ENCODE measurements around the gene MAPK8IP2.

The MAPK8IP2 gene

GRCh38 chr22:50600538-50600937 lies at the start of gene MAPK8IP2:
Gene MAPK8IP2, plus strand, starts transcription at chr22:50600793. Its CDS starts 26 bp downstream, at chr22:50600819.
- no peak for DNase-seq

- DNase-seq, result no peak
Observed at GRCh38 chr22:50551160-50551752, 49.3 kb upstream of the MAPK8IP2 start.

DNA sequence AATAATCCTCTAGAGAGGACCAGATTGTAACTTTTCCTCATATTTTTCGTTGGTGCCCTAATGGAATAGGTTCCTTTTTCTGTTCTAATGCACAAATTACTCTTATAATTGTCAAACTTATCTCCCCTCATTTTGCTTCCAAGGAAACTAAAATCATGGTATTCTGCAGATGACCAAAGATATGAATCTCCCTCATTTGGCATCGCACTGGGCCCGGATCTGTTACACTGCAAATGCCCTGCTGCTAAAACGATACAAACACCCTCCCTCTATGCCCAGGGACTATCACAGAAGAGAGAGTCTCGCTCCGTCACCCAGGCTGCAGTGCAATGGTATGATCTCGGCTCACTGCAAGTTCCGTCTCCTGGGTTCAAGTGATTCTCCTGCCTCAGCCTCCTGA lies 47.3 kb upstream of the MAPK8IP2 start:
- no peak for DNase-seq

- no peak for DNase-seq
Observed at GRCh38 chr22:50556703-50557102, 43.9 kb upstream of the MAPK8IP2 start.

- DNase-seq, result no peak
Observed at GRCh38 chr22:50560034-50560433, 40.6 kb upstream of the MAPK8IP2 start.

DNA sequence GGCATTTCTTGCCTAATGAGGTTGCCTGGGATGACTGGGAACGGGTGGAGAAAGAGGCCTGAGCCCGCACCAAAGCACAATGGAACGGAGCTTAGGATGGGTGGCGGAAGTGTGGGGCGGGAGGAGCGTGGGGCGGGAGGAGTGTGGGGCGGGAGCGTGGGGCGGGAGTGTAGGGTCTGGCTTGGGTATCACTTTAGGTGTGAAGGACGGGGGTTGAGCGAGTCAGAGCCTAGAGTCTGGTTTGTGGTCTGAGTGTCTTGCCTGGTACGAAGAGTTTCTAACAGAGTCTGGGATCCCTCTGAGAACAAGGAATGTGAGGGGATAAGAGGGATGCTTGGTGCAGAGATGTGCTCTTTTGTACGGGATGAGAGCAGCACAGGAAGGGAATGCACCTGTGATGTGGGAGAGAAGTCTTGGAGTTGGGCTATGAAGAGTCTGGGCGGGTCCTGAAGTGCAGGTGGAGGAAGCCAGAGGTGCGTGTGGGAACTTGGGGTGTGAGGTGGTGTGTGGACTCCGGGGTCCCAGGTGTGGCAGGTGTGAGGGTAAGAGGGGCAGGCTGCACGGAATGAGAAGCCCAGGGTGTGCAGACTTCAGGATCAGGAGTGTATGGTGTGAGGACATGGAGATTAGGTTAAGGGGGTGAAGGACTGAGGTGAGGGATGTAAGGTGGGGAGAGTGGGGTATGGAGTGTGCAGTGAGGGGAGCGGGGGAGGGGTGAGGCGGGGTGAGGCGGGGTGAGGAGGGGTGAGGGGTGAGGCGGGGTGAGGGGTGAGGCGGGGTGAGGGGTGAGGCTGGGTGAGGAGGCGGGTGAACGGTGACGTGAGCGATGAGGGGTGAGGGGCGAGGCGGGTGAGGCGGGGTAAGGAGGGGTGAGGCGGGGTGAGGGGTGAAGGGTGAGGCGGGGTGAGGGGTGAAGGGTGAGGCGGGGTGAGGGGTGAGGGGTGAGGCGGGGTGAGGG lies 38.9 kb upstream of the MAPK8IP2 start:
- DNase-seq, result no peak

DNA sequence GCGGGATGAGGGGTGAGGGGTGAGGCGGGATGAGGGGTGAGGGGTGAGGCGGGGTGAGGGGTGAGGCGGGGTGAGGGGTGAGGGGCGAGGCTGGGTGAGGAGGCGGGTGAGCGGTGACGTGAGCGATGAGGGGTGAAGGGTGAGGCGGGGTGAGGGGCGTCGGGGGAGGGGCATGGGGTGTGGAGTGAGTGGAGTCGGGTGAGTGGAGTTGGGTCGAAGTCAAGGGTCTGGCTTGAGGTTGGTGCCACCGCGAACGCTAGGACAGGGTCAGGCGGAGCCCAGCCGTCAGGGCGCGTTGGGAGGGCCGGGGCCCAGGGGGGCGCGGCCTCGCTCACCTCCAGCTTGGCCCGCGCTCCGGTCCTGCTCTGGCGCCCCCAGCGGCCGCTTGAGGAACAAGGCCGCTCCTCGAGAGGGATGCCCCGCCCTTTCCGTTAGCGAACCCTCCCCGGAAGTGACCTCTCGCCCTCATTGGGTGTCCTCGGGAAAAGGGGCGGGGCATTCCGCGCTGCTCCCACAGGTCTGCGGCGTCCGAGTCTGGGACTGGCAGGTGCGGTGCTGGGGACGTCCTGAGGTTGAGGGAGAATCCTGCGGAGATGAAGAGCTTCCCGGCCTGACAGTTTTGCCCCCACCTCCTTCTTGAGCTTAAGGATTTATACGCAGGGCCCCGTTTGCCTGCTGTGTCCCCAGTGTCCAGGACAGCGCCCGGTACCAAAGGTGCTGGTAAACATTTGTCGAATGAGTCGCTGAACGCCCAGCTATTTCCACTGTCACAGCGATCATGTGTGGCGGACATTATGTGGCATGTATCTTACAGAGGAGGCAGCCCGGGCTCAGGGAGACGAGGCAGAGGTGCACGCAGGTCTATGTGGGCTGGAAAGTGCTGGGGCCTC lies 37.8 kb upstream of the MAPK8IP2 start, which contains the start of gene SYCE3:
Gene SYCE3 (minus strand): TSS at position 397 of the 890 bp plus-strand sequence. CDS start 6,514 bp downstream, outside the sequence.
- DNase-seq, result peak; percentile 99

GRCh38 chr22:50563413-50564160 lies 37.0 kb upstream of the MAPK8IP2 start:
- no peak for DNase-seq

GRCh38 chr22:50564289-50564688 lies 36.3 kb upstream of the MAPK8IP2 start:
- DNase-seq, result no peak

DNA sequence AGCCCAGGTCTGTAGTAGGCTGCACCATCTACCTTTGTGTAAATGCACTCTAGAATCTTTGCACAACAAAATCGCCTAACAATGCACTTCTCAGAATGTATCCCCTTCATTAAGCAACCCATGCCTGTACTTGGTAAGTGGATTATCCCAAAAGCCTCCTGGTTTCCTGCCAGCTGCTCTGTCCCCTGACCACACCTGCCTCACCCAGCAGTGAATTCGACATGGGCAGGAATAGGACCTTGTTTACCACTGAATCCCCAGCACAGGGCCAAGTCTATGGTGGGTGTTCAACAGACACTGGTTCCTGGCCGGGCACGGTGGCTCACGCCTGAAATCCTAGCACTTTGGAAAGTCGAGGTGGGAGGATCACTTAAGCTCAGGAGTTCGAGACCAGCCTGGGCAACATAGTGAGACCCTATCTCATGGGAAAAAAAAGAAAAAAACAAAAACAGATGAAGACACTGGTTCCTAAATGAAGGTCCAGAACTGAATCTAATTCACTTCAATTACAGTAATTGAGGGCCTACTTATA lies 32.8 kb upstream of the MAPK8IP2 start:
- DNase-seq, result no peak

DNA sequence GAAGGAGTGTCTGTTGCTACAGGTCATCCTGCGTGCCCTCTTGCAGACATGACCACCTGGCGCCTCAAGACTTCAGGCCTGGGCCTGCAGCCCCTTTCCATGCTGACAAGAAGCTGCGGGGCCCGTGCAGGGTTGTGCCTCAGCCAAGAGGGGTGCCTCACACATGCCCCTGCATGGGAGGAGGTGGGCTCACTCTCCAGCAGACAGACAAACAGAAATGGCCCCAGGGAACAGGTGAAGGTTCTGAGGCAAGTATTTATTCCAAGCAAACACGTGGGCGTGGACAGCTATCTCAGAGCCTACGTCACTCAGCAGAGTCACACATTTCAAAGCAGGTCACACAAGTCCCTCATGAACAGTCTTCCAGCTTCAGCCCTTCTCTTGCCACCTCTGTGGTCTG lies 32.0 kb upstream of the MAPK8IP2 start:
- no peak for DNase-seq

- DNase-seq, result no peak
Observed at GRCh38 chr22:50569041-50569459, 31.5 kb upstream of the MAPK8IP2 start.

- no peak for DNase-seq
Observed at GRCh38 chr22:50569896-50570535, 30.6 kb upstream of the MAPK8IP2 start.

GRCh38 chr22:50570861-50571260 lies 29.7 kb upstream of the MAPK8IP2 start:
- no peak for DNase-seq

DNA sequence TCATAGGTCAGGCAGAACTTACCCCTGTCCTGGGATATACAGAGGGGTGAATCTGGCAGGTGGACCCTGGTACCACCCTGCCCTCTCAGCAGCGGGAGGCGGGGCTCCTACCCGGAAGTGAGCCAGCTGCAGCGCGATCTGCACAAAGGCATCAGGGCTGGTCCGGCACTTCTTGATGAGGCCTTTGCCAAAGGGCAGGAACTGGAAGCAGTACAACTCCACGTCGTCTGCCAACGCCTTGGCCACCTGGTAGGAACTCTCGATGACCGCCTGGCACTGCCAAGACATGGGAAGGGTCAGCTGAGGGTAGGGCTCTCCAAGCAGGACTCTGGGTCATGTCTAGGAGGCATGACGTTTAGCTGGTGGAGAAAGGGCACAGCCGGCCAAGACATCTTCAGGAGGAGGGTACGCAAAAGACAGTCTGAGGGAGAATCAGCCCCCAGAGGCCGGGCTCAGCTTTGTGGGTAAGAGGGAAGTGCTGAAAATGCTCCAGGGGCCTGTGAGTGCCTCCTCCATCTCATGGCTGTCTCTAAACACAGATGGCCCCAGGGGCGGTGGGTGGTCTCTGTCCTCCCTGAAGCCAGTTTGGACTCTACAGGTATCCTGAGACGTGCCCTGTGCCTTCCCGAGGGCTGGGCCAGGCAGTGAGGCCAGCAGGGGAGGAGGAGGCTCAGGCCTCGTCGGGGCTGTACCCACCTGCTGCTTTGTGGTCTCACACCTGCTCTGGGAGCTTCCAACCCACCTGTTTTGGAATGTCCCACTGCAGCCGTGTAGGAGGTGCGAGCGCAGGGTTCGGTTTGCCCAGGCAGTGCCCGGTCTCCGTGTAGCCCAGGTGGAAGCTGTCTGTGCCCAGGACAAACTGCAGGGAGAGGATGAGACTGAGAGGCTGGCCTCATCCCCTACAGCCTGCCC lies 29.1 kb upstream of the MAPK8IP2 start:
- no peak for DNase-seq

- DNase-seq, result no peak
Observed at GRCh38 chr22:50572965-50573364, 27.6 kb upstream of the MAPK8IP2 start.

- DNase-seq, result no peak
Observed at GRCh38 chr22:50573491-50574382, 26.9 kb upstream of the MAPK8IP2 start.

- no peak for DNase-seq
Observed at GRCh38 chr22:50574383-50574755, 26.2 kb upstream of the MAPK8IP2 start.

DNA sequence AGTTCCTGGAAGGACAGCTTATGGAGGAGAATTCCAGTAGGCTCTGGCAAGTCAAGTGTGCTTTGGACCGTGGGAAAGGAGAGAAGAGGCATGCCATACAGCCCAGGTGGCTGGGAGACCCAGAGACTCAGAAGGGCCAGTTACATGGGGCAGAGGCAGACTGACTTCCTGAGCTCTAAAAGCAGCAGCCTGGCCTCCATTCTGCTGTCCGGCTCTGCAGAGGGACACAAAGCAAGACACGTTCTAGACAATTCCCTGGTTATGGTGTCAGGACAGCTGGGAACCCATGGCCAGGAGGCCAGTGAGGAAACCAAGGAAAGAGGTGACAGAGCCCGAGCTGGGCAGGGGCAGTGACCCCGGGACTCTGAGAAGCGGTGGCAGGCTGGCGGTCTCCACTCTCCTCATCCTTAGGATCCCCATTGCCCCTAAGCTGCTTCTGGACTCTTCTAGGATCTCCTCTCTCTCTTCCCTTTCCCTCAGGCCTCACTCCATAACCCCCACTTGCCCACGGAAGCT lies 25.1 kb upstream of the MAPK8IP2 start:
- no peak for DNase-seq
